GM18502 (cell line): Measurements from ENCODE around the gene HOXD13.

ENCODE experiments used
- ATAC-seq: cut with Tn5 transposase; IDR thresholded peaks from one replicate; pipeline ENCODE4 v1.9.1; 2021; ENCODE audit warnings: mild to moderate bottlenecking; ENCODE audit not compliant: unreplicated experiment, poor library complexity

The HOXD13 gene

DNA sequence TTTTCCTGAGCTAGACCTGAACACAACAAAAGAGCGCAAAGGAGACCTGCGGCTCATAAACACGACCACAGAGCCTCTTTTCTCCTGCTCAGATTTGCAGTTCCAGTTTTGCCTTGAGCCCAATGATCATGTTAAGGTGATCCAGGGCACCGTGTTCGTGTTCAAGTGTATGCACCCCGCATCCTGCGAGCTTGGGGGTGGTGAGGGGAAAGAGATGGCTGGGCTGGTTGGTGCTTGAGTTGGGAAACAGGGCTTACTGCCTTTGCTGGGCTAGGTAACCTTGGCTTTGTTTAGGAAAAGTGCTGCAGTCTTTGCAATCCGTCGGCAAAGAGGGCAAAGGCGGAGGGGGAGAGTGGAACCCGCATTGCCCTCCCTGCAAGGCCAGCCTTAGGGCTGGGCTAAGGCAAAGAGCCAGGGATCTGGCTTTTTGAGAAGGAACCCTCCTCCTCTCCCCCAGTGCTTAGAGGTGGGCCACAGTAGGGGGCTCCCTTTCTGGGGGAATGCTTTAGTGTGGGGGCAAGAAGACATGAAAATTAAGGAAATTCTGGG is 25.4 kb downstream of the HOXD13 start:
- no peak for ATAC-seq

DNA sequence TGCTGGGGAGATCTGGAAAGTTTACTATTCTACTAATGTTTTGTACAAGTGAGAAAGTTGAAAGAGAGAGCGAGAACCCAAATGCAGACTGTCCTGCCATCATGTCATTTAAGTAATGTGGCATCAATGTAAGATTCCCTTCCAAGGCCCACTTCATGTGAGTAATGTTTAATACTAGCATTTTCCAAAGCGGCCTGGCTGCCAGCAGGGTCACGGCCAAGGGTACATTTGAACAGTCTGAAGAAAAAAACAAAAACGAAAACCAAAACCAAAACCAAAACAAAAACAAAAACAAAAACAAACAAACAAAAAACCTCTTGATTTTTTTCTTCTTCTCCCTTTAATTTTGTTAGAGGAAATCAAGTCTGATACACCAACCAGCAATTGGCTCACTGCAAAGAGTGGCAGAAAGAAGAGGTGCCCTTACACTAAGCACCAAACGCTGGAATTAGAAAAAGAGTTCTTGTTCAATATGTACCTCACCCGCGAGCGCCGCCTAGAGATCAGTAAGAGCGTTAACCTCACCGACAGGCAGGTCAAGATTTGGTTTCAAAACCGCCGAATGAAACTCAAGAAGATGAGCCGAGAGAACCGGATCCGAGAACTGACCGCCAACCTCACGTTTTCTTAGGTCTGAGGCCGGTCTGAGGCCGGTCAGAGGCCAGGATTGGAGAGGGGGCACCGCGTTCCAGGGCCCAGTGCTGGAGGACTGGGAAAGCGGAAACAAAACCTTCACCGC is 26.2 kb downstream of the HOXD13 start:
- no peak for ATAC-seq

DNA sequence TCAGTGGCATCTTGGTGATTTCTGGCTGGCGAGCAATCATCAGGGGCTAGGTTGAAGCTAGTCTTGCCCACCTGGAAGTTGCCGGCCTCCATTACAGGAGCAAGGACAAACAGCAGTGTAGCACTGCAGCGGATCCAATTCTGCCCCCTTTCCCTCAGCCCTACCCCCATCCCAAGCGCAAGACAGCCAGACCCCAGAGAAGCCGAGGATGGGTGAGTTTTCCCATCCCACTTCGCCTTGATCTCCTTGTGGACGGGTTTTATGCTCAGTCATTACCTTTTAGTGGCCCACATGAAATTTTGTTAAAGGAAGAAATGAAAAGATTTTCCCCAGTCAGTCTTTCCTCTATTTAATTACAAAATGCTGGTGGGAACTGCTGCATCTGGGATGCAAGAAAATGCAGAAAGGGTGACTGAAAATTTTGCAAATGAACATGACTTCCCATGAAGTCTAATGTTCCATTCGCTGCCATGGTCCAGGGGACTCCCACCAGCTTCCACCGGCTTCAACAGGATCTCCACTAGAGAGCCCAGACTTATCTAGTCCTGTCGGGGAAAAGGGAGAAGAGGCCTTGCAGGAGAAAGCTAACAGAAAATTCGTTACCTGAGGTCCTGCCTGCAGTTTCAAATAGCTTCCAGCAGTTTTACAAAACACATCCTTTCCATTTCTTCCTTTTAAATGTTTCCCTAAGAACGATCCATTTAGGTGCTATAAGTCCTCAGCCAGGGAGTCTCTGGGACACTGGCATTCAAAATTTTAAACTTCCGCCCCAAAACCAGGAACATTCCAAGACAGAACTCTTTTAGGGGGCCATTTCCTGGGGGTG is 28.1 kb downstream of the HOXD13 start:
- ATAC-seq, result no peak

DNA sequence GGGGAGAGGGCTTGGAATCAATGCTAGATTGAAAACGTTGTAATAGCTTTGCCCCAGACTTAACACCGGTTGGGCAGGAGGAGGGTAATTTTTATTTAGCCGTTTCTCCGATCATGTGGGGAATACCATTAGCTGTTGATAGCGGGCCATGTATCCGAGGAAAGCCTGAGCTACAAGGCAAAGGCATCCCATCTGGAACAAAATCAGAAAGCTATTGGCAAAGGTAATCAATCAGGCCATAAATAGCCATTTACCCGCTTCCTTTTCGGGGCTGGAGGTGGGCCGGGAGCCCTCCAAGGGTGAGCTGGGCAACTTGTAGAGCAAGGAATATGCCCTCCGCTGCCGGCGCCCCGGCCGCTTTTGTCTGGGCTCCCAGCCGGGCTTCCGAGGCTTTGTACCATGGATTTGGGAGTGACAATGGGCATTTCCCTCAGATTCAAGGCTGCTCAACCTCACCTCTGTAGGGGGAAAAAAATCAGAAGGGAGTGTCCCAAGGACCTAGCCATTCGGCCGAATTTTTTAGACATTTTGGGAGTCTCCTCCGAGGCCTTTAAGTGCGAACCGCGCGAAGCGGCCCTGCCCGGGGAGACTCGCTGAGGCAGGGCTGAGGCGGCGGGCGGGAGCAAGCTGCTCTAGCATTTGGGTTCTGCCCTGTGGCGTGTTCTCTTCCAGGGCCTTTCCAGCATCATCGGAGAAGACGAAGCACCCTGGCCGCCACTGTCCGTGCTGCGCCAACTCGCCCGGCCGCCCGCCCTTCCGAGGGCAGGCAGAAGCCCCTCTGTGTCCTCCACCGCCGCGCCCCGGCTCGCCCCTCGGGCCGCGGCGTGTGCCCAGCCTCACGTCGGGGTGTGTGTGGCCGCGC is 28.9 kb downstream of the HOXD13 start:
- no peak for ATAC-seq

DNA sequence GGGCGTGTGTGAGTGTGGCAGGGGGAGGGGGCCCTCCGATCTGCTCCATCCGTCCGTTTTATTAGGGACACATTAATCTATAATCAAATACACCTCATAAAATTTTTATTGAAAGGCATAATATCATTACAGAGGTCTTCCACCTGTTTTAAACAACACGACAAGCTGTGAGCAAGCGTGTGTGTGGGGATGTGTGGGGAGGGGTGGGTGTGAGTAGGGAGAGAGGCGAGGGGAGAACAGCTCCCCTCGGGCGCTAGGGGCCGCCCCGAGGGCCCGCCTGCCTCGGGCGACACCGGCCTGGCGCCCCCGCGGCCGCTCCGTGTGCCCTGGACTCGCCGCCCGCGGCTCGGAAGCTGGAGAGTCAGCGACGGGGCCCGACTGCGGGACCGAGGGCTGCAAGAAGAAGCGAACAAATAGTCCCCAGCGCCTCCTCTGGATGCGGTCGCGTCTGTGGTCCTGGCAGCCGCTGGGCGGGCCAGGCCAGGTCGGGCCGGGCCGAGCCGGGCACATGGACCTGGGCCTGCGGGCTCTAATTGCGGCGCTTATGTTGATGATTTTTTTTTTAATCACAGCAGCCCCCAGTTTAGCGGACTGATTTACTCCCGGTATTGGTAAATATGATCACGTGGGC is 29.6 kb downstream of the HOXD13 start:
- no peak for ATAC-seq

DNA sequence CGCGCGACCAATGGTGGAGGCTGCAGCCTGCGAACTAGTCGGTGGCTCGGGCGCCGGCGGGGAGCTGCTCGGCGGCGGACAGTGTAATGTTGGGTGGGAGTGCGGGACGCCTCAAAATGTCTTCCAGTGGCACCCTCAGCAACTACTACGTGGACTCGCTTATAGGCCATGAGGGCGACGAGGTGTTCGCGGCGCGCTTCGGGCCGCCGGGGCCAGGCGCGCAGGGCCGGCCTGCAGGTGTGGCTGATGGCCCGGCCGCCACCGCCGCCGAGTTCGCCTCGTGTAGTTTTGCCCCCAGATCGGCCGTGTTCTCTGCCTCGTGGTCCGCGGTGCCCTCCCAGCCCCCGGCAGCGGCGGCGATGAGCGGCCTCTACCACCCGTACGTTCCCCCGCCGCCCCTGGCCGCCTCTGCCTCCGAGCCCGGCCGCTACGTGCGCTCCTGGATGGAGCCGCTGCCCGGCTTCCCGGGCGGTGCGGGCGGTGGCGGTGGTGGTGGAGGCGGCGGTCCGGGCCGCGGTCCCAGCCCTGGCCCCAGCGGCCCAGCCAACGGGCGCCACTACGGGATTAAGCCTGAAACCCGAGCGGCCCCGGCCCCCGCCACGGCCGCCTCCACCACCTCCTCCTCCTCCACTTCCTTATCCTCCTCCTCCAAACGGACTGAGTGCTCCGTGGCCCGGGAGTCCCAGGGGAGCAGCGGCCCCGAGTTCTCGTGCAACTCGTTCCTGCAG is 30.3 kb downstream of the HOXD13 start, which contains the start of gene HOXD9:
Gene HOXD9 (plus strand): TSS at position 37 of the 728 bp plus-strand sequence. CDS start 50 bp downstream, at position 87.
- ATAC-seq, result no peak

DNA sequence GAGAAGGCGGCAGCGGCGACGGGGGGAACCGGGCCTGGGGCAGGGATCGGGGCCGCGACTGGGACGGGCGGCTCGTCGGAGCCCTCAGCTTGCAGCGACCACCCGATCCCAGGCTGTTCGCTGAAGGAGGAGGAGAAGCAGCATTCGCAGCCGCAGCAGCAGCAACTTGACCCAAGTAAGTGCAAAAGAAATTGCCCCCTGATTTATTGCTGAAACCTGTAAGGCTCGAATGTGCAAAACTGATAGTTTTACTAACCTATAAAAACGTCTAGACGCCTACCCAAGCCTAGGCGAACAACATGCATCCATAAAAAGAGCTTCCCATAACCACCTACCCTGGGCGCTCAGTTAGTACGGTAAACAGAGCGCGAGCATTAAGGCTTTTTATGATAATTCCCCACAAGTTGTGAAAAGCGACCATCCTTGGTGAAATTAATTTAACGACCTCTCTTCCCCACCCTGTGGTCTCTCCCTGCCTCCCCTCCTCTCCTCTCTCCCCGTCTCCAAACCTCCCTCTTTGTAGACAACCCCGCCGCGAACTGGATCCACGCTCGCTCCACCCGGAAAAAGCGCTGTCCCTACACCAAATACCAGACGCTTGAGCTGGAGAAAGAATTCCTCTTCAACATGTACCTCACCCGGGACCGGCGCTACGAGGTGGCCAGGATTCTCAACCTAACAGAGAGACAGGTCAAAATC is 31.0 kb downstream of the HOXD13 start:
- no peak for ATAC-seq

DNA sequence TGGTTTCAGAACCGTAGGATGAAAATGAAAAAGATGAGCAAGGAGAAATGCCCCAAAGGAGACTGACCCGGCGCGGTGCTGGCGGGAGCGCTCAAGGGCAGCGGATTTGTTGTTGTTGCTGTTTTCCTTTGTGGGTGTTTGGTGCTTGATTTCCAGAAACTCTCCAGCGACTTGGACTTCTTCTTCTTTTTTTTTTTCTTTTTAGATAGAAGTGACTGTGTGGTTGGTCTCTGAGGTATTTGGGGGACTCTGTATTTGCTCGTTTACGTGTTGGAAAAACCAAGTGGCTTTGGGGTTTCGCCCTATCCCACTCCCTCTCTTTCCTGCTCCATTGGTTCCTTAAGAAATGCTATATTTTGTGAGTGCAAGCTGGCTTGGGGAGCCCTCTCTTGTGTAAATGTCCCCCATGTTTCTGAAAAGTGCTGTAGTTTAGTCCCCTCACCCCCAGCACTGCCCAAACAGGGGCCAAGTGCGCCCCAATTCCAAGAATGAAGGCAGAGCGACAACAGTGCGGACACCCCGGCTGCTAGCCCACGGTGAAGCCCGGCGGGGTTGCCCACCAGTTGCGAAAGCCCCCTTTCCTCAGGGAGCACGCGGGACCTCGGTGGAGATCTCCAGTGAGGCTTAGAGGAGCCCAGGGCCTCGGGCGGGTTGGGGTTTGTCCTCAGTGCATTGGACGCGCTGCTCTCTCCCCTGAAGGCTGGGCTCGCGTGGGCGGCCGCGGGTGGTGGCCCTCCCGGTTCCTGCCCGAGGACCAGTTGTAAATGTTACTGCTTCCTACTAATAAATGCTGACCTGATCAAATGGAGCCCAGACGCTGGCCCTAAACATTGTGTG is 31.8 kb downstream of the HOXD13 start:
- ATAC-seq, result no peak

DNA sequence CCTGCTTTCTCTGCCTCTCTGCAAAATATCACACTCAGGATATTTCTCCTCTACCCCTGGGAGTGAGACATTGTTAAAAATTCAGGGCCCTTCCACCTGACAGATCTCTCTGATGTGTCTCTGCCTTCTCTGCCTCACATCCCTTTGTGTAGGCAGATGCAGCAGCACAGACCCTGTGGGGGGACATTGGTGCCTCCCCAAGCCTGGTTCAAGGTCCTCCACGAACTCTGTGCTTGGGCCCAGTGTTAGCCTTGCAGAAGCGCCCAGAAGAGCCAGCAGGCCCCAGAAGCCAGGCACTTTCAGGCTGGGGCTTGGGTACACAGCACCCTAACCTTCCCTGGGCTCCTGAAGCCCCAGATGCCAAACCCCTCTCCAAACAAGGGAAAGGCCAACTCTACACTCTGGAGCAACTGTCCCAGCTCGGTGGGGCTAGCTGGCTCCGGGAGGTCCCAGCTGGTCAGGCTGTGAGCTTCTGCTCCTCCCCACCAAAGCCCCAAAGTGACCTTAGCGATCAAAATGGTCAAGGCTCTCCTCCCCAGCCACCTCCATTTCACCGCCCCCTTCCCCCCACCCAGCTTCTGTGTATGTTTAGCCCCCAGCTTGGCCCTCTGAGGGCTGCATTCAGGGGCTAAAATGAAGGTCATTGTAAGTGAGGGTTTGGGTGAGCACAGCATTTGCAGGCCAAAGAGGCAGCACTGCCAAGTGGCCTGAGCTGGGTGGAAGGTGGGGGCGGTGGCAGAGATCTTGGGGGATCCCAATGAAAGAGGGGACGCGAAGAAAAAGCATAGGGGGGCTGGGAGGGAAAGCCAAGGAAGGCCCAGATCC is 32.6 kb downstream of the HOXD13 start:
- no peak for ATAC-seq

DNA sequence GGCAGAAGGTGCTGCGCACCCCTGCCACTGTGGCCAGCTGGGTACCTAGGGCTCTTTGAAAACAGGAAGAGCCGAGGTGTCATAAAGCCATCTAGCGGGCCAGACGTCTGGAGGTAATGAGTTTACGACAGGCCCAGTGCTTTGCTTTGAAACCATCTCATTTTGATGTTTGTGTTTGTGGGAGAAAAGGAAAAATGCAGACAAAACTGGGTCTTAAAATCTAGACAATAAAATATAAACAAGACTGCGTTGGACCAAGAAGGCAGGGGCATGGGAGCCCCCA is 33.2 kb downstream of the HOXD13 start:
- no peak for ATAC-seq

DNA sequence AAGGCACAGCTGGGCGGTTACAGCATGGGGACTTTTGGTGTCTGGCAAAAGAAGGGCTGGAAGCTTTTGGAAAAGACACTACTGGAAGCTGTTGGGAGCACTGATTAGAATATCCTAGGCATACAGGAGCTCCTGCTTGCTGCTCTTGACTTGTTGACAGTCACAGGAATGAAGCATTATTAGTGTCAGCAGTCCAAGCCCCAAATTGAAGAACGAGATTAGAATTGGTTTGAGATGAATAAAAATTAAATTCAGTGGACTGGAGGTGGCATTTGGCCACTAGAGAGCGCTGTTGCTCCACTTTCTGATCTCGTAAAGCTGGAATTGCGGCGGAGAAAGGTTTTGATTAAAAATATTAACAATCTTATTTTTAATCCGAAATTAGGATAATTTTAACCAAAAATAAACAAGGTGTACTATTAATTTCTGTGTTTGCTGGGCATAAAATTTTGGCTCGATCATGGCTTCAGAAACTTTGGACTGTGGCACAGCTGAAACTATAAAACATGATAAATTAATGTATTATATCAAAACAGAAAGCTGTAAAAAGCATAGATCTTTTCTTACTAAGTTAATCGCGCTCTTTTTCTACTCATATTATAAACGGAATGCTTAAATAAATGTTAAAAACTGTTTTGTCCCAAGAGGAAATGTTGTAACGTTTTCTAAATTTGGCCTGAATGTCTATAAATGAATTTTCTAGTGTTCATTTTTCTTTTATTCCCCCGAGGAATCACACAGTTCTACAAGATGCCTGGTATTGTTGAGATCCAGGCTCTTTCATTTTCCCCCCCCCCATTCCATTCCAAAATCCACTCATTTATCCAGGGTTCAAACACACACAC is 34.6 kb downstream of the HOXD13 start:
- ATAC-seq, result no peak

DNA sequence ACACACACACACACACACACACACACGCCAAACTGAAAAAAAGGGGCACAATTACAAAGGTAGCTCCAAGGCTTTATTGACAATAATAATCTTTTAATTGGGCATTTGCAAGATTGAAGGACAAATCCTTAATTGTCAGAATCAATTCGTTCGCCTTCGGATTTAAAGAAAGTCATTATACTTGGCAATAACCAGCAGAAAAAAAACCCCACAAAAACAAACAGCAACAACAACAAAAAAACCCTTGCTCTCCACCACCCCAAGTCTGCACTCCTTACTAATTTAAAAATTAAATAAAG is 35.2 kb downstream of the HOXD13 start:
- no peak for ATAC-seq

DNA sequence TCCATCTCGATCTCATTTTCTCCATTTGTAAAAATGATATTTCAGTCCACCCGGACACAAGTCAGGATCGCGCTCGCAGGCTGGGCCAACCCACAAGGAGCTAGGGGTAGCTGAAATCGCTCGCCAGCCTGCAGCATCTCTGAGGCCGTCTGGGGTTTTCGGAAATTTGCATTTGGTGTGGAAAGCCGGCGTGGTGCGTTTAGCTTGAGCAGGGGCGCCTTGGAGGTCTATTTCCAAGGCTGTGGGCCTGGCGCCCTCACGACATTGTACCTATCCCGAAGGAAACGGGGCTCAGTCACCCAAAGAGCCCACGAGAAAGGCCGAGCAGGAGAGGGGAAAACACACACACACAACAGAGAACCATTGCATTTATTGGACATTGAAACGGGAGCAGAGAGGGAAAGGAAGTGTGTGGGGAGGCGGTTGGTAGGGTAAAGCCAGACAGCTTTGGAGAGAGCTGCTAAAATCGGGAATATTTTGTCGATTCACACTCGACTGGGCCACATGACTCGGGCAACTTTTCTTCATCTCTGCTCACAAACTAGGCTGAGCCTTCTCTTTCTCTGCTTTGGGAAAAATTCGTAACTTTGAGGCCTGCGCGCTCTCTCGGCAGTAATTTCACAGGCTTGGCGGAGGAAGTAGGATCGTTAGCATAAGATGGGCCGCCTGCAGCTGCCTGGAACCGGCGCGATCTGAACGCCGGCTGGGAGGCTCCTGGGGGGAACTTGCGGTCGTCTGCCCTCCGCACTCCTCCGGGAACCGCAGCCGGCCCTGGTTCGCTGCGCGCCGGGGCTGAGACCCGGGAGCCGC is 35.9 kb downstream of the HOXD13 start:
- no peak for ATAC-seq

DNA sequence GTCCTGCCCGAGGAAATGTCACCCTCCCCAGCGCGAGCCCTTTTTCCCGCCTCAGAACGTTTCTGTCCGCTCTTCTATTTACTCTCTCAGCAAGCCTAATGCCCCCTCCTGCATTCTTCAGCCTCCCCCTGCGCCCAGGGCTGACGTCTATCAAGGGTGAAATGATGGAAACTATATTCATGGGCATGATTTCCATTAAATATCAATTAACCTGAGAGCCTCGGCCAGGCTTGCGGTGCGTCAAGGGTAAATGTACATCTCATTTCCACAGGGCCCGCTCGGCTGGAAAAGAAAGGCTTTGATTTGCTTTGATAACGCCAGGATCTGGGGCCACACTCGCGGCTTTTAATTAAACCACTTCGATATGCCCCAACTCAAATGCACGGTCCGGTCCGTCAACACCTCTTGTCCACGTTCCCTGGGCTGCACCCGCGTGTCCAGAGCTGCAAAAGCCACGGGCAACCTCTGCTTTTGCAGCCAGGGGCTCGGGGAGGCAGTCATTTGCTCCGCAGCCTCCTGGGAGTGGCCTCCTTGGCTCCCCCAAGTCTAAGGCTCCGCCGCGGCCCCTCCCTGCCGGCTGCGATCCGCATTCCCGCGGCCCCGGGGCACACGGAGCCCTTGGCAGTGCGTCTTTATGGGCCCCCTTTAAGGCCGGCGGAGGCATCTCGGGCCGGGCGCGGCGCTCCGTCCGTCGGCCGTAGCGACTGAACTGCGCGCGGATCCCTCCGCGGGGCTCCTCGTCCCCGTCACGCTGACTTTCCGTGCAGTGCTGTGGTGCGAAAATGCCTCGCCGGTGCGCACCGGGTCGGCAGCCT is 36.7 kb downstream of the HOXD13 start, which contains the start of gene HOXD8:
Gene HOXD8 (plus strand): TSS at position 724 of the 815 bp plus-strand sequence. CDS start 662 bp downstream, outside the sequence.
- ATAC-seq, result no peak

DNA sequence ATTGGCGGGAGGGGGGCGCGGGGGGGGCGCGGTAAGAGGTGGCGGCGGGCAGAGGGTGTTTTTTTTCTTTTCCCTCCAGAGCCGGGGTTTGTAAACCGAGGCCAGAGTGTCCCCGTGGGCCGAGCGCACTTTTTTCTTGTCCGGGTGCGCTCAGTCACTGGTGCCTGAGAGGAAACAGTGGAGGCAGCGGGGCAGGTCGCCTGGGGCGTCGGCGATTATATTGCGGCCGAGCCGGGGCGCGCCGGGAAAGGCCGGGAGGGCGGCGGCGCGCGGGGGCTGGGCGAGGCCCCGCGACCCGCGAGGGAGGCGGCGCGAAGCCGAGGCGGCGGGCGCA is 37.3 kb downstream of the HOXD13 start:
- ATAC-seq, result no peak
